GM23338 (cell line): Measurements from ENCODE around the gene KCNH8. TPM values are rescaled to one million over a fixed set of nuclear protein-coding genes. Genes with fewer than 3 reads are reported as not detected.

Experiments used
- ATAC-seq: fragments of 200-7000 bp; cut with Tn5 transposase; 3 replicates; pipeline ENCODE4 v1.9.1; 2020
- DNase-seq: peaks from one replicate; pipeline ENCODE4 v3.0.0-alpha.2; 2015; ENCODE audit warnings: low spot score
- H2AFZ ChIP-seq: fragments of 200-600 bp; sonication (generic); 2 replicates; pipeline ENCODE4 v1.8.0; 2016; ENCODE audit warnings: antibody characterized with exemption, mild to moderate bottlenecking, moderate library complexity
- H3F3A ChIP-seq: fragments of 200-600 bp; sonication (generic); replicated peaks from 2 replicates; pipeline ENCODE4 v1.8.0; 2017; ENCODE audit warnings: antibody characterized with exemption, mixed run types, low read depth
- H3K27ac ChIP-seq: fragments of 200-600 bp; sonication (generic); 2 replicates; pipeline ENCODE4 v1.6.1; 2016; ENCODE audit warnings: low read depth
- H3K27me3 ChIP-seq: fragments of 200-600 bp; sonication (generic); 2 replicates; pipeline ENCODE4 v1.8.0; 2016; ENCODE audit warnings: mild to moderate bottlenecking, mixed run types, moderate library complexity; ENCODE audit not compliant: insufficient read depth
- H3K36me3 ChIP-seq: fragments of 200-600 bp; sonication (generic); 2 replicates; pipeline ENCODE4 v1.8.0; 2016; ENCODE audit warnings: mild to moderate bottlenecking; ENCODE audit not compliant: insufficient read depth
- H3K4me1 ChIP-seq: fragments of 200-600 bp; sonication (generic); 2 replicates; pipeline ENCODE4 v1.8.0; 2016; ENCODE audit warnings: mild to moderate bottlenecking, moderate library complexity; ENCODE audit not compliant: insufficient read depth
- H3K4me2 ChIP-seq: fragments of 200-600 bp; sonication (generic); 2 replicates; pipeline ENCODE4 v1.7.1; 2017; ENCODE audit warnings: mixed run types
- H3K4me3 ChIP-seq: fragments of 200-600 bp; sonication (generic); 2 replicates; pipeline ENCODE4 v1.6.1; 2016; ENCODE audit warnings: mixed run types
- H3K79me2 ChIP-seq: fragments of 200-600 bp; sonication (generic); replicated peaks from 2 replicates; pipeline ENCODE4 v1.8.0; 2017; ENCODE audit warnings: mild to moderate bottlenecking; ENCODE audit not compliant: insufficient read depth
- H3K9me2 ChIP-seq: fragments of 200-600 bp; sonication (generic); 2 replicates; pipeline ENCODE4 v1.8.0; 2017; ENCODE audit not compliant: insufficient read depth
- H4K20me1 ChIP-seq: fragments of 200-600 bp; sonication (generic); replicated peaks from 2 replicates; pipeline ENCODE4 v1.8.0; 2017; ENCODE audit warnings: mild to moderate bottlenecking; ENCODE audit not compliant: insufficient read depth
- H3K27ac Mint-ChIP-seq: 2 replicates; pipeline ENCODE4 v1.8.0; 2020; ENCODE audit warnings: inconsistent platforms, mild to moderate bottlenecking, moderate library complexity, mixed read lengths
- H3K27me3 Mint-ChIP-seq: 3 replicates; pipeline ENCODE4 v1.8.0; 2022; ENCODE audit warnings: low read depth, mild to moderate bottlenecking, moderate library complexity, mixed read lengths, inconsistent platforms; ENCODE audit not compliant: insufficient read depth, poor library complexity
- H3K36me3 Mint-ChIP-seq: 3 replicates; pipeline ENCODE4 v1.8.0; 2021; ENCODE audit warnings: low read depth, mild to moderate bottlenecking, inconsistent platforms, moderate library complexity, mixed read lengths
- H3K4me1 Mint-ChIP-seq: 3 replicates; pipeline ENCODE4 v1.8.0; 2020; ENCODE audit warnings: mild to moderate bottlenecking, inconsistent platforms, mixed read lengths
- H3K4me3 Mint-ChIP-seq: 3 replicates; pipeline ENCODE4 v1.8.0; 2021; ENCODE audit warnings: moderate library complexity, mild to moderate bottlenecking, inconsistent platforms, mixed read lengths
- H3K9me3 Mint-ChIP-seq: 3 replicates; pipeline ENCODE4 v1.8.0; 2020; ENCODE audit warnings: moderate library complexity, mild to moderate bottlenecking, inconsistent platforms, mixed read lengths
- ETS1 ChIP-seq: IDR thresholded peaks from 2 replicates; pipeline ENCODE4 v1.6.1; 2016; ENCODE audit warnings: antibody characterized with exemption
- EZH2phosphoT487 ChIP-seq: fragments of 200-600 bp; sonication (generic); IDR thresholded peaks from one replicate; pipeline ENCODE4 v1.8.1; 2018; ENCODE audit warnings: antibody characterized with exemption; ENCODE audit not compliant: unreplicated experiment
- JUNB ChIP-seq: IDR thresholded peaks from one replicate; pipeline ENCODE4 v1.6.1; 2016; ENCODE audit warnings: antibody characterized with exemption; ENCODE audit not compliant: unreplicated experiment
- NANOG ChIP-seq: IDR thresholded peaks from 2 replicates; pipeline ENCODE4 v1.6.1; 2016; ENCODE audit warnings: antibody characterized with exemption, borderline replicate concordance
- REST ChIP-seq: IDR thresholded peaks from one replicate; pipeline ENCODE4 v1.6.1; 2018; ENCODE audit warnings: antibody characterized with exemption; ENCODE audit not compliant: unreplicated experiment
- ZNF462 ChIP-seq: fragments of 250-450 bp; sonication (Bioruptor Pico); IDR thresholded peaks from 2 replicates; pipeline ENCODE4 v1.5.0; 2020; ENCODE audit warnings: mild to moderate bottlenecking, moderate library complexity
- polyA plus RNA-seq: library from polyadenylated mRNA; unstranded; fragments of >200 nt; fragmentation: Nextera tagmentation; extraction: Ambion mirVana; gene quantifications from 2 replicates; pipeline ENCODE4 v1.2.1, GENCODE V29; 2016
- total RNA-seq: library from RNA; depleted of rRNA; stranded (reverse); fragments of >200 nt; shearing (Covaris generic); gene quantifications from 2 replicates; pipeline ENCODE4 v1.2.3, GENCODE V29; 2014

KCNH8 gene
- total and polyA plus RNA-seq, 2 experiments from 2014 or later, result 1.3 to 3.4 TPM

GRCh38 chr3:19105826-19106225 is 42.5 kb upstream of the KCNH8 start (continued):
- TF ChIP-seq ZNF462, result no peak
- TF ChIP-seq EZH2phosphoT487, result no peak

- Histone ChIP-seq H3K27me3 (no peaks in the 10 kb centered on the region), H3K36me3 (no peaks in the 10 kb centered on the region; the same call in 1 of the 2 replicates), H3K9me2 (no peaks in the 10 kb centered on the region), H3K4me2 (no peak overlapping the region), H3F3A (no peaks in the 10 kb centered on the region), H3K4me3 (no peak overlapping the region), H3K79me2 (no peaks in the 10 kb centered on the region), H2AFZ (no peak overlapping the region), H4K20me1 (no peaks in the 10 kb centered on the region), H3K27ac (no peak overlapping the region), H3K4me1 (peaks cover 10% of the 10 kb centered on the region)
- no peak overlapping the region for H3K27ac Mint-ChIP-seq
- H3K9me3 Mint-ChIP-seq, result peaks cover 41% of the 10 kb centered on the region
- ATAC-seq, result no peak
- DNase-seq, result no peak
- H3K4me3 Mint-ChIP-seq, result no peak overlapping the region
- peaks cover 2% of the 10 kb centered on the region for H3K27me3 Mint-ChIP-seq
- peaks cover 40% of the 10 kb centered on the region for H3K36me3 Mint-ChIP-seq
- no peak for TF ChIP-seq REST
- no peak for TF ChIP-seq ETS1
- no peak for TF ChIP-seq NANOG
- no peak for TF ChIP-seq JUNB
- H3K4me1 Mint-ChIP-seq, result peaks cover 10% of the 10 kb centered on the region
These were observed 42.0 kb upstream of the KCNH8 start for GRCh38 chr3:19106307-19106706.
